Endothelial cell of umbilical vein (primary cell): Measurements from ENCODE around the gene TDP1. TPM values are rescaled to one million over a fixed set of nuclear protein-coding genes. Genes with fewer than 3 reads are reported as not detected.

ENCODE experiments used
- BruUV-seq: library from RNA; stranded (reverse); fragments of 400-500 nt; replicated peaks from 2 replicates; lab custom pipeline; 2021; lab: Mats Ljungman, UMichigan
- CTCF ChIA-PET: fragments of 300-600, 350-600 bp; sonication (Branson Sonifier 250); formaldehyde crosslinking; loops from one replicate; lab custom pipeline; 2021; ENCODE audit warnings: antibody characterized with exemption, inconsistent platforms; lab: Charles Lee
- POLR2A ChIA-PET: fragments of 300-600, 350-600 bp; sonication (Branson Sonifier 250); formaldehyde crosslinking; loops from one replicate; lab custom pipeline; 2021; ENCODE audit warnings: antibody characterized with exemption, inconsistent platforms; lab: Charles Lee
- DNase-seq: peaks from one replicate; pipeline ENCODE4 v3.0.0-alpha.2; 2011; ENCODE audit warnings: low read depth, low spot score
- FAIRE-seq: peaks from 2 replicates; lab custom pipeline; 2011; peaks lifted over from hg19 to GRCh38; lab: Jason Lieb, UNC
- H2AFZ ChIP-seq: 2 replicates; pipeline ENCODE4 v1.6.0; 2012; ENCODE audit warnings: low read depth, low read length, control low read depth, inconsistent platforms
- H3K27ac ChIP-seq: 2 replicates; pipeline ENCODE4 v1.5.1; 2011; ENCODE audit warnings: low read depth, mild to moderate bottlenecking, control low read depth, low read length, moderate library complexity; ENCODE audit not compliant: insufficient read depth
- H3K27me3 ChIP-seq, 2 experiments: 2 replicates each; pipeline versions ENCODE4 v1.6.0 to v1.6.1; 2011; ENCODE audit warnings: low read length in 2 of 2, mixed read lengths in 1 of 2; ENCODE audit not compliant: control insufficient read depth in 2 of 2, insufficient read depth in 2 of 2
- H3K36me3 ChIP-seq, 2 experiments: 2 replicates in 1 of 2; 3 replicates in 1 of 2; pipeline ENCODE4 v1.5.1; 2011; ENCODE audit warnings: low read length in 2 of 2, mild to moderate bottlenecking in 1 of 2, moderate library complexity in 1 of 2; ENCODE audit not compliant: control insufficient read depth in 2 of 2, insufficient read depth in 2 of 2; ENCODE audit errors: extremely low read depth in 1 of 2
- H3K4me1 ChIP-seq: 3 replicates; pipeline ENCODE4 v1.5.1; 2011; ENCODE audit warnings: mild to moderate bottlenecking, low read length; ENCODE audit not compliant: control insufficient read depth, insufficient read depth; ENCODE audit errors: extremely low read depth
- H3K4me2 ChIP-seq: 2 replicates; pipeline ENCODE4 v1.6.1; 2011; ENCODE audit warnings: low read length, control low read depth, mixed read lengths; ENCODE audit not compliant: insufficient read depth
- H3K4me3 ChIP-seq, 3 experiments: fragments of 200-600 bp in 1 of 3; sonication (generic), shearing (Covaris generic) in 1 of 3; replicated peaks in 1 of 3; 2 replicates each; pipeline ENCODE4 v1.5.1; 2011 to 2016; ENCODE audit warnings: control low read depth in 3 of 3, low read length in 3 of 3, mild to moderate bottlenecking in 2 of 3, inconsistent platforms in 1 of 3, low read depth in 1 of 3, moderate library complexity in 1 of 3; ENCODE audit not compliant: insufficient read depth in 1 of 3
- H3K79me2 ChIP-seq: 2 replicates; pipeline ENCODE4 v1.6.0; 2012; ENCODE audit warnings: low read length, inconsistent platforms; ENCODE audit not compliant: control insufficient read depth, insufficient read depth
- H3K9ac ChIP-seq: replicated peaks from 2 replicates; pipeline ENCODE3; 2011; ENCODE audit warnings: low read length, control low read depth; ENCODE audit not compliant: insufficient read depth; ENCODE audit errors: extremely low read depth
- H3K9me1 ChIP-seq: replicated peaks from 3 replicates; pipeline ENCODE4 v1.6.0; 2011; ENCODE audit warnings: mild to moderate bottlenecking, low read length; ENCODE audit not compliant: control insufficient read depth, insufficient read depth; ENCODE audit errors: extremely low read depth
- H3K9me3 ChIP-seq: replicated peaks from 2 replicates; pipeline ENCODE4 v1.5.1; 2012; ENCODE audit warnings: low read length, inconsistent platforms; ENCODE audit not compliant: control insufficient read depth, insufficient read depth
- H4K20me1 ChIP-seq: replicated peaks from 2 replicates; pipeline ENCODE3; 2011; ENCODE audit warnings: mild to moderate bottlenecking, low read length; ENCODE audit not compliant: control insufficient read depth, insufficient read depth; ENCODE audit errors: extremely low read depth
- CTCF ChIP-seq, 2 donors: IDR thresholded peaks; 1 replicate in 1 of 2; 2 replicates in 1 of 2; pipeline ENCODE4 v1.5.1; 2011; ENCODE audit warnings: low read length in 2 of 2, mild to moderate bottlenecking in 2 of 2, moderate library complexity in 2 of 2, control low read depth in 1 of 2, inconsistent platforms in 1 of 2, low read depth in 1 of 2; ENCODE audit not compliant: insufficient read depth in 1 of 2; ENCODE audit errors: extremely low read depth in 1 of 2
- EZH2 ChIP-seq: IDR thresholded peaks from 2 replicates; pipeline ENCODE4 v1.6.1; 2012; ENCODE audit warnings: borderline replicate concordance, low read depth, mild to moderate bottlenecking, moderate library complexity, low read length, inconsistent platforms; ENCODE audit not compliant: severe bottlenecking
- FOS ChIP-seq: IDR thresholded peaks from 2 replicates; pipeline ENCODE4 v1.6.1; 2011; ENCODE audit warnings: mild to moderate bottlenecking, low read length, moderate library complexity, borderline replicate concordance; ENCODE audit not compliant: insufficient read depth
- GATA2 ChIP-seq: IDR thresholded peaks from 2 replicates; pipeline ENCODE4 v1.7.0; 2011; ENCODE audit warnings: low read depth, mild to moderate bottlenecking, moderate library complexity, mixed read lengths, low read length; ENCODE audit not compliant: insufficient read length, insufficient read depth
- JUN ChIP-seq: IDR thresholded peaks from 2 replicates; pipeline ENCODE4 v1.6.1; 2011; ENCODE audit warnings: borderline replicate concordance, low read depth; ENCODE audit not compliant: insufficient read length, insufficient read depth
- MAX ChIP-seq: IDR thresholded peaks from 2 replicates; pipeline ENCODE4 v1.6.1; 2011; ENCODE audit not compliant: insufficient read depth, insufficient read length
- MYC ChIP-seq: IDR thresholded peaks from one replicate; pipeline ENCODE4 v1.6.1; 2011; ENCODE audit warnings: mild to moderate bottlenecking, low read depth, low read length
- POLR2A ChIP-seq: IDR thresholded peaks from 2 replicates; pipeline ENCODE4 v1.6.1; 2012; ENCODE audit warnings: low read depth, mild to moderate bottlenecking, control low read depth, low read length
- POLR2AphosphoS5 ChIP-seq: IDR thresholded peaks from 2 replicates; pipeline ENCODE4 v1.6.1; 2012; ENCODE audit warnings: low read depth, mild to moderate bottlenecking, control low read depth, low read length, moderate library complexity; ENCODE audit not compliant: insufficient read depth
- dilution Hi-C: fragments of 300-500 bp; cut with MboI; formaldehyde crosslinking; loops from one replicate; pipeline ENCODE4 v1.15.0; 2019; ENCODE audit warnings: low sequenced_read_pairs; ENCODE audit not compliant: extremely low pct_ligation_motif_present
- intact Hi-C: fragments of 100-400 bp; cut with micrococcal nuclease; formaldehyde crosslinking; loops from one replicate; pipeline ENCODE4 v1.10.0; 2022
- polyA plus RNA-seq, 4 experiments: library from polyadenylated mRNA; depleted of rRNA in 3 of 4; stranded (reverse) in 3 of 4; unstranded in 1 of 4; fragments of >200 nt; gene quantifications; 2 replicates each; pipeline versions ENCODE4 v1.2.1 to v1.2.3, GENCODE V29; 2011 to 2012; ENCODE audit warnings: missing spikeins in 1 of 4
- total RNA-seq: library from RNA; stranded (reverse); gene quantifications from 2 replicates; pipeline ENCODE4 v1.2.3, GENCODE V29; 2021

The TDP1 gene
- total and polyA plus RNA-seq, 2 donors (not counting 3 experiments of a cell fraction or from before 2014, with no cell fraction given) = 14.1 to 30.5 TPM

- H4K20me1 ChIP-seq = no peaks in the 10 kb centered on the region
- no TSS peak for BruUV-seq
- POLR2A ChIA-PET = no interaction called here
- FAIRE-seq (no peak), DNase-seq (no peak)
- peaks cover 6% of the 10 kb centered on the region for H3K4me1 ChIP-seq
- no peak overlapping the region for H3K4me3 ChIP-seq
- no peaks in the 10 kb centered on the region for H3K36me3 ChIP-seq
- CTCF ChIA-PET = interaction anchor here (0.8 to 2.7 kb wide), 4 partner anchors 19 to 892 kb away, joined by 3 to 7 read pairs (median 3); no protein-coding TSS in a partner anchor
- no peak overlapping the region for H3K9ac ChIP-seq
- no peak for TF ChIP-seq POLR2A
- TF ChIP-seq GATA2 = no peak
- TF ChIP-seq FOS = no peak
- TF ChIP-seq EZH2 = no peak
- TF ChIP-seq POLR2AphosphoS5 = no peak
- no peak for TF ChIP-seq JUN
- TF ChIP-seq MYC = no peak
- TF ChIP-seq CTCF (IDR thresholded peaks at IDR 0.05; ENCODE audit: extremely low read depth in 1 of 2, insufficient read depth in 1 of 2, low read depth in 1 of 2, low read length in 2 of 2) = no peak
- TF ChIP-seq MAX = no peak
- no peak overlapping the region for H3K4me2 ChIP-seq
- H3K9me3 ChIP-seq = no peaks in the 10 kb centered on the region
- no peak overlapping the region for H3K27ac ChIP-seq
- intact Hi-C loops (loop anchor here (5.0 to 10.0 kb wide), 2 partner anchors 676 to 1254 kb away; no protein-coding TSS in a partner anchor), dilution Hi-C loops (no loop called here)
- H3K27me3 ChIP-seq = no peaks in the 10 kb centered on the region
- no peak overlapping the region for H2AFZ ChIP-seq
- no peaks in the 10 kb centered on the region for H3K9me1 ChIP-seq
- H3K79me2 ChIP-seq = no peaks in the 10 kb centered on the region
These were observed 37.0 kb upstream of the TDP1 start for GRCh38 chr14:89918721-89919120.
